HCT116 (cell line): ENCODE data around the gene PCDH9. TPM values are rescaled to one million over a fixed set of nuclear protein-coding genes. Genes with fewer than 3 reads are reported as not detected.

Source experiments
- ATAC-seq: fragments of 200-7000 bp; cut with Tn5 transposase; 2 replicates; pipeline ENCODE4 v1.9.1; 2020; ENCODE audit warnings: mild to moderate bottlenecking, moderate library complexity
- BruUV-seq: library from RNA; stranded (reverse); fragments of 400-500 nt; replicated peaks from 2 replicates; lab custom pipeline; 2021; lab: Mats Ljungman, UMichigan
- CTCF ChIA-PET: fragments of 300-600 bp; sonication (Branson Sonifier 250); formaldehyde crosslinking; loops from one replicate; lab custom pipeline; 2021; ENCODE audit warnings: antibody characterized with exemption; lab: Charles Lee
- POLR2A ChIA-PET: fragments of 300-600, 350-600 bp; sonication (Branson Sonifier 250); formaldehyde crosslinking; loops from one replicate; lab custom pipeline; 2021; ENCODE audit warnings: antibody characterized with exemption; lab: Charles Lee
- RAD21 ChIA-PET, 2 experiments: fragments of 300-600 bp; sonication (Branson Sonifier 250); formaldehyde crosslinking; loops; one replicate each; lab custom pipeline; 2023; ENCODE audit warnings: low total read pairs in 2 of 2; ENCODE audit not compliant: uncharacterized antibody in 2 of 2, unreplicated experiment in 2 of 2, low non-redundant PET in 1 of 2; lab: Charles Lee
- DNase-seq: peaks from one replicate; pipeline ENCODE4 v3.0.0-alpha.2; 2010; ENCODE audit warnings: low read depth, low spot score
- H2AFZ ChIP-seq: fragments of 200-600 bp; shearing (Covaris generic), sonication (generic); 2 replicates; pipeline ENCODE4 v1.6.1; 2017; ENCODE audit warnings: low read depth, mixed run types, mixed read lengths, antibody characterized with exemption, low read length; ENCODE audit not compliant: poor library complexity, severe bottlenecking
- H3K27ac ChIP-seq: 2 replicates; pipeline ENCODE4 v1.5.1; 2012; ENCODE audit warnings: low read depth, low read length
- H3K27me3 ChIP-seq: fragments of 200-600 bp; sonication (generic); 2 replicates; pipeline ENCODE4 v1.6.1; 2016; ENCODE audit warnings: mixed run types, low read length, mixed read lengths; ENCODE audit not compliant: insufficient read depth
- H3K36me3 ChIP-seq, 2 experiments: fragments of 200-500 bp in 1 of 2; fragments of 200-600 bp in 1 of 2; sonication (Bioruptor generic) in 1 of 2; sonication (generic) in 1 of 2; 2 replicates each; pipeline versions ENCODE4 v1.5.1 to v1.6.1; 2014 to 2016; ENCODE audit warnings: low read length in 2 of 2, inconsistent platforms in 1 of 2, mixed read lengths in 1 of 2, mixed run types in 1 of 2; ENCODE audit not compliant: insufficient read depth in 2 of 2, control insufficient read depth in 1 of 2
- H3K4me1 ChIP-seq, 2 experiments: fragments of 200-600 bp in 1 of 2; sonication (generic) in 1 of 2; 2 replicates each; pipeline versions ENCODE4 v1.5.1 to v1.6.1; 2012 to 2017; ENCODE audit warnings: low read length in 2 of 2, inconsistent platforms in 1 of 2, mild to moderate bottlenecking in 1 of 2, mixed read lengths in 1 of 2, mixed run types in 1 of 2, moderate library complexity in 1 of 2; ENCODE audit not compliant: insufficient read depth in 2 of 2, control insufficient read depth in 1 of 2
- H3K4me2 ChIP-seq: fragments of 200-600 bp; sonication (generic); 2 replicates; pipeline ENCODE4 v1.6.1; 2017; ENCODE audit warnings: mixed run types, low read length, mixed read lengths
- H3K4me3 ChIP-seq, 2 experiments: fragments of 200-600 bp in 1 of 2; sonication (generic) in 1 of 2; replicated peaks in 1 of 2; 2 replicates each; pipeline ENCODE4 v1.5.1; 2011 to 2016; ENCODE audit warnings: low read length in 2 of 2, control low read depth in 1 of 2, low read depth in 1 of 2, mild to moderate bottlenecking in 1 of 2, mixed read lengths in 1 of 2, mixed run types in 1 of 2
- H3K79me2 ChIP-seq: fragments of 200-600 bp; sonication (generic); 2 replicates; pipeline ENCODE4 v1.6.1; 2017; ENCODE audit warnings: mild to moderate bottlenecking, mixed run types, low read length, moderate library complexity, mixed read lengths; ENCODE audit not compliant: insufficient read depth
- H3K9ac ChIP-seq: fragments of 200-600 bp; sonication (generic); 2 replicates; pipeline ENCODE4 v1.6.1; 2016; ENCODE audit warnings: low read length, mixed read lengths
- H3K9me2 ChIP-seq: fragments of 200-600 bp; sonication (generic), shearing (Covaris generic); 2 replicates; pipeline ENCODE4 v1.6.1; 2017; ENCODE audit warnings: mixed run types, mild to moderate bottlenecking, moderate library complexity; ENCODE audit not compliant: insufficient read depth
- H3K9me3 ChIP-seq, 2 experiments: fragments of 200-500 bp in 1 of 2; fragments of 200-600 bp in 1 of 2; sonication (Bioruptor generic) in 1 of 2; sonication (generic) in 1 of 2; 2 replicates each; pipeline ENCODE4 v1.6.1; 2014 to 2017; ENCODE audit warnings: low read length in 2 of 2, mixed read lengths in 2 of 2, inconsistent platforms in 1 of 2, low read depth in 1 of 2, mild to moderate bottlenecking in 1 of 2, mixed run types in 1 of 2, moderate library complexity in 1 of 2; ENCODE audit not compliant: control insufficient read depth in 1 of 2, insufficient read depth in 1 of 2
- H4K20me1 ChIP-seq: fragments of 200-600 bp; sonication (generic), shearing (Covaris generic); 2 replicates; pipeline ENCODE4 v1.6.1; 2017; ENCODE audit warnings: mixed run types, mild to moderate bottlenecking, moderate library complexity; ENCODE audit not compliant: insufficient read depth
- CBX3 ChIP-seq: IDR thresholded peaks from 2 replicates; pipeline ENCODE4 v1.6.1; 2012; ENCODE audit warnings: low read depth
- EGR1 ChIP-seq: IDR thresholded peaks from 2 replicates; pipeline ENCODE4 v1.6.1; 2012; ENCODE audit warnings: low read depth
- EZH2phosphoT487 ChIP-seq: fragments of 200-600 bp; IDR thresholded peaks from 2 replicates; pipeline ENCODE4 v1.6.1; 2018; ENCODE audit warnings: antibody characterized with exemption, borderline replicate concordance
- FOSL1 ChIP-seq: IDR thresholded peaks from 2 replicates; pipeline ENCODE4 v1.6.1; 2012; ENCODE audit warnings: low read depth
- RAD21 ChIP-seq: IDR thresholded peaks from 2 replicates; pipeline ENCODE4 v1.6.1; 2012; ENCODE audit warnings: low read depth, mild to moderate bottlenecking
- SP1 ChIP-seq: IDR thresholded peaks from 2 replicates; pipeline ENCODE4 v1.6.1; 2012; ENCODE audit warnings: low read depth
- TCF7L2 ChIP-seq: IDR thresholded peaks from 2 replicates; pipeline ENCODE4 v1.7.0; 2011; ENCODE audit warnings: borderline replicate concordance, inconsistent platforms; ENCODE audit not compliant: insufficient read depth, insufficient read length; ENCODE audit errors: extremely low read depth
- ZFX ChIP-seq: fragments of 450-650 bp; IDR thresholded peaks from 2 replicates; pipeline ENCODE4 v1.6.1; 2017
- intact Hi-C: fragments of 100-400 bp; cut with micrococcal nuclease; formaldehyde crosslinking; loops from 2 replicates; pipeline ENCODE4 v1.10.0; 2022
- total RNA-seq: library from RNA; stranded (reverse); gene quantifications from one replicate; pipeline ENCODE4 v1.2.1, GENCODE V29; 2021; ENCODE audit not compliant: unreplicated experiment
- TF ChIP-seq, protein P1 (sequence below): IDR thresholded peaks from 2 replicates; pipeline ENCODE4 v1.6.1; 2012
- TF ChIP-seq, protein P2 (sequence below): IDR thresholded peaks from 2 replicates; pipeline ENCODE4 v1.6.1; 2012
- TF ChIP-seq, protein P3 (sequence below): IDR thresholded peaks from 2 replicates; pipeline ENCODE4 v1.6.1; 2012; ENCODE audit warnings: low read depth

PCDH9 gene
- total RNA-seq, 1 experiment from 2014 or later = 0.02 TPM

DNA sequence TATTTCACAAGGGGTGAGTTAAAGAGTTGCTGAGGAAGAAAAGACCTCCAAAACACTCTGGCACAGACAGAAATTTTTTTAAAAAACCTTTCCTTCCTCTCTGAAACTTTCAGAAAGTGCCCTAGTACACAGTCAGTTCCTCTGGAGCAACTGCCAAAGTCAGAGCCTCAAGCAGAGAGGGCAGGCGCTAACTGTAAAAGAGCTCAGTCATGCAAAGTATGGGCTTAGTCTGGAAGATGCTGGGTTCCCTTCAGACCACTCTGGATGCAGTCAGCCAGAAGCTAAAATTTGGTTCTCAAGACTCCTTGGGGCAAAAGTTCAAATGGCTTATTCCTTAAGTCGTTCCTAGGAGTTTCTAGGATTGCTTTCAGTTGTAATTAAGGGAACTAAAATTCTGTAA, 671.6 kb downstream of the PCDH9 start:
- ATAC-seq (no peak), DNase-seq (no peak)
- no peaks in the 10 kb centered on the region for H3K9me2 ChIP-seq
- no peaks in the 10 kb centered on the region for H3K27me3 ChIP-seq
- no peak overlapping the region for H3K27ac ChIP-seq
- no peaks in the 10 kb centered on the region for H4K20me1 ChIP-seq
- H3K79me2 ChIP-seq = no peaks in the 10 kb centered on the region
- H3K9ac ChIP-seq = no peak overlapping the region
- H2AFZ ChIP-seq = no peak overlapping the region
- H3K9me3 ChIP-seq = no peaks in the 10 kb centered on the region
- no peaks in the 10 kb centered on the region for H3K4me1 ChIP-seq
- CTCF ChIA-PET = no interaction called here
- intact Hi-C loops = no loop called here
- TF ChIP-seq SP1 = no peak
- TF ChIP-seq, protein P1, sequence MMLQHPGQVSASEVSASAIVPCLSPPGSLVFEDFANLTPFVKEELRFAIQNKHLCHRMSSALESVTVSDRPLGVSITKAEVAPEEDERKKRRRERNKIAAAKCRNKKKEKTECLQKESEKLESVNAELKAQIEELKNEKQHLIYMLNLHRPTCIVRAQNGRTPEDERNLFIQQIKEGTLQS = no peak
- TF ChIP-seq, protein P2, sequence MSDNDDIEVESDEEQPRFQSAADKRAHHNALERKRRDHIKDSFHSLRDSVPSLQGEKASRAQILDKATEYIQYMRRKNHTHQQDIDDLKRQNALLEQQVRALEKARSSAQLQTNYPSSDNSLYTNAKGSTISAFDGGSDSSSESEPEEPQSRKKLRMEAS = no peak
- TF ChIP-seq ZFX = no peak
- TF ChIP-seq, protein P3, sequence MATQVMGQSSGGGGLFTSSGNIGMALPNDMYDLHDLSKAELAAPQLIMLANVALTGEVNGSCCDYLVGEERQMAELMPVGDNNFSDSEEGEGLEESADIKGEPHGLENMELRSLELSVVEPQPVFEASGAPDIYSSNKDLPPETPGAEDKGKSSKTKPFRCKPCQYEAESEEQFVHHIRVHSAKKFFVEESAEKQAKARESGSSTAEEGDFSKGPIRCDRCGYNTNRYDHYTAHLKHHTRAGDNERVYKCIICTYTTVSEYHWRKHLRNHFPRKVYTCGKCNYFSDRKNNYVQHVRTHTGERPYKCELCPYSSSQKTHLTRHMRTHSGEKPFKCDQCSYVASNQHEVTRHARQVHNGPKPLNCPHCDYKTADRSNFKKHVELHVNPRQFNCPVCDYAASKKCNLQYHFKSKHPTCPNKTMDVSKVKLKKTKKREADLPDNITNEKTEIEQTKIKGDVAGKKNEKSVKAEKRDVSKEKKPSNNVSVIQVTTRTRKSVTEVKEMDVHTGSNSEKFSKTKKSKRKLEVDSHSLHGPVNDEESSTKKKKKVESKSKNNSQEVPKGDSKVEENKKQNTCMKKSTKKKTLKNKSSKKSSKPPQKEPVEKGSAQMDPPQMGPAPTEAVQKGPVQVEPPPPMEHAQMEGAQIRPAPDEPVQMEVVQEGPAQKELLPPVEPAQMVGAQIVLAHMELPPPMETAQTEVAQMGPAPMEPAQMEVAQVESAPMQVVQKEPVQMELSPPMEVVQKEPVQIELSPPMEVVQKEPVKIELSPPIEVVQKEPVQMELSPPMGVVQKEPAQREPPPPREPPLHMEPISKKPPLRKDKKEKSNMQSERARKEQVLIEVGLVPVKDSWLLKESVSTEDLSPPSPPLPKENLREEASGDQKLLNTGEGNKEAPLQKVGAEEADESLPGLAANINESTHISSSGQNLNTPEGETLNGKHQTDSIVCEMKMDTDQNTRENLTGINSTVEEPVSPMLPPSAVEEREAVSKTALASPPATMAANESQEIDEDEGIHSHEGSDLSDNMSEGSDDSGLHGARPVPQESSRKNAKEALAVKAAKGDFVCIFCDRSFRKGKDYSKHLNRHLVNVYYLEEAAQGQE = no peak
- TF ChIP-seq TCF7L2 = no peak
- TF ChIP-seq EZH2phosphoT487 = no peak
- TF ChIP-seq CBX3 = no peak
- no peak for TF ChIP-seq FOSL1
- TF ChIP-seq RAD21 = no peak
- no peak for TF ChIP-seq EGR1
- no peaks in the 10 kb centered on the region for H3K36me3 ChIP-seq
- no peak overlapping the region for H3K4me3 ChIP-seq
- no peak overlapping the region for H3K4me2 ChIP-seq
- POLR2A ChIA-PET = interaction anchor here (0.7 kb wide), 1 partner anchor 243 kb away, joined by 3 read pairs; no protein-coding TSS in a partner anchor
- no TSS peak for BruUV-seq
- RAD21 ChIA-PET = no interaction called here
